HepG2 (cell line): Measurements from ENCODE around the gene TEDC1. TPM values are rescaled to one million over a fixed set of nuclear protein-coding genes. Genes with fewer than 3 reads are reported as not detected.

Experiments used
- ARHGAP35 ChIP-seq: sonication (generic); formaldehyde crosslinking; IDR thresholded peaks from 2 replicates; pipeline ENCODE4 v1.9.0; 2022; ENCODE audit warnings: mild to moderate bottlenecking, inconsistent platforms, moderate library complexity, missing genetic modification reagents, borderline replicate concordance
- GABPB1 ChIP-seq: IDR thresholded peaks from 2 replicates; pipeline ENCODE4 v1.6.1; 2016; ENCODE audit warnings: mild to moderate bottlenecking, missing genetic modification reagents, moderate library complexity, missing compliant biosample characterization
- MXI1 ChIP-seq: IDR thresholded peaks from 3 replicates; pipeline ENCODE4 v1.6.1; 2012; ENCODE audit warnings: low read depth, low read length, inconsistent platforms, borderline replicate concordance
- POLR2G ChIP-seq: fragments of 200-400 bp; formaldehyde crosslinking; IDR thresholded peaks from 2 replicates; pipeline ENCODE4 v1.6.1; 2018; ENCODE audit warnings: mild to moderate bottlenecking, low read depth, low read length, moderate library complexity
- RFX3 ChIP-seq: IDR thresholded peaks from 2 replicates; pipeline ENCODE4 v1.6.1; 2016; ENCODE audit warnings: missing biosample characterization, missing genetic modification reagents
- SALL1 ChIP-seq: sonication (generic); formaldehyde crosslinking; IDR thresholded peaks from 2 replicates; pipeline ENCODE4 v1.8.0; 2022; ENCODE audit warnings: mild to moderate bottlenecking, missing genetic modification reagents
- SP5 ChIP-seq: IDR thresholded peaks from 2 replicates; pipeline ENCODE4 v1.6.1; 2016; ENCODE audit warnings: low read depth, borderline replicate concordance
- SRSF1 ChIP-seq: fragments of 200-400 bp; formaldehyde crosslinking; optimal IDR thresholded peaks from 2 replicates; pipeline ENCODE3; 2017; ENCODE audit warnings: mild to moderate bottlenecking, low read depth, low read length, moderate library complexity
- ZBTB3 ChIP-seq: sonication (generic); formaldehyde crosslinking; IDR thresholded peaks from 2 replicates; pipeline ENCODE4 v1.4.0; 2020; ENCODE audit warnings: low read depth, mild to moderate bottlenecking, moderate library complexity, missing genetic modification reagents, borderline replicate concordance
- ZMAT3 ChIP-seq: sonication (generic); formaldehyde crosslinking; conservative IDR thresholded peaks from 2 replicates; pipeline ENCODE4 v1.7.0; 2021; ENCODE audit warnings: missing genetic modification reagents
- ZNF234 ChIP-seq: sonication (generic); formaldehyde crosslinking; conservative IDR thresholded peaks from 2 replicates; pipeline ENCODE4 v1.5.1; 2020; ENCODE audit warnings: mild to moderate bottlenecking, missing genetic modification reagents
- ZNF235 ChIP-seq: sonication (generic); formaldehyde crosslinking; IDR thresholded peaks from 2 replicates; pipeline ENCODE4 v1.8.1; 2023; ENCODE audit warnings: mild to moderate bottlenecking, missing genetic modification reagents, borderline replicate concordance
- ZNF558 ChIP-seq: sonication (generic); formaldehyde crosslinking; IDR thresholded peaks from 2 replicates; pipeline ENCODE4 v1.9.0; 2022; ENCODE audit warnings: mild to moderate bottlenecking, missing genetic modification reagents, borderline replicate concordance
- ZNF572 ChIP-seq: sonication (generic); formaldehyde crosslinking; IDR thresholded peaks from 2 replicates; pipeline ENCODE4 v1.5.1; 2020; ENCODE audit warnings: mild to moderate bottlenecking, missing genetic modification reagents
- ZNF619 ChIP-seq: sonication (generic); formaldehyde crosslinking; IDR thresholded peaks from 2 replicates; pipeline ENCODE4 v1.4.0; 2020; ENCODE audit warnings: mild to moderate bottlenecking, missing genetic modification reagents
- ZNF780A ChIP-seq: sonication (generic); formaldehyde crosslinking; IDR thresholded peaks from 2 replicates; pipeline ENCODE4 v1.8.0; 2022; ENCODE audit warnings: mild to moderate bottlenecking, missing genetic modification reagents, moderate library complexity
- polyA plus RNA-seq, 8 experiments: library from polyadenylated mRNA; depleted of rRNA in 3 of 8; stranded (reverse) in 7 of 8; unstranded in 1 of 8; fragments of >200 nt; fragmentation: Illumina TruSeq in 4 of 8; extraction: Trizol in 4 of 8; gene quantifications; 2 replicates each; pipeline versions ENCODE4 v1.2.1 to v1.2.3, GENCODE V29; 2011 to 2016; ENCODE audit warnings: low read depth in 4 of 8, missing spikeins in 1 of 8, mixed read lengths in 1 of 8; ENCODE audit not compliant: insufficient read depth in 1 of 8
- total RNA-seq, 5 experiments: library from RNA; depleted of rRNA; stranded (reverse); fragments of >200 nt; fragmentation: Illumina TruSeq; extraction: Trizol; gene quantifications; 2 replicates each; pipeline ENCODE4 v1.2.3, GENCODE V29; 2016; ENCODE audit warnings: low read depth in 1 of 5
- TF ChIP-seq, protein P1 (sequence below): sonication (generic); formaldehyde crosslinking; IDR thresholded peaks from 2 replicates; pipeline ENCODE4 v1.4.0; 2020; ENCODE audit warnings: missing genetic modification reagents, borderline replicate concordance
- TF ChIP-seq, protein P2 (sequence below): sonication (generic); formaldehyde crosslinking; IDR thresholded peaks from 2 replicates; pipeline ENCODE4 v1.4.0; 2020; ENCODE audit warnings: missing genetic modification reagents
- TF ChIP-seq, protein P3 (sequence below): sonication (generic); formaldehyde crosslinking; IDR thresholded peaks from 2 replicates; pipeline ENCODE4 v1.5.1; 2020; ENCODE audit warnings: missing genetic modification reagents, mild to moderate bottlenecking, borderline replicate concordance

TEDC1 gene
- total and polyA plus RNA-seq, 2 of the 13 experiments (the other 11 are each of a cell fraction or from before 2014, with no cell fraction given) = 5.7 to 27.4 TPM

DNA sequence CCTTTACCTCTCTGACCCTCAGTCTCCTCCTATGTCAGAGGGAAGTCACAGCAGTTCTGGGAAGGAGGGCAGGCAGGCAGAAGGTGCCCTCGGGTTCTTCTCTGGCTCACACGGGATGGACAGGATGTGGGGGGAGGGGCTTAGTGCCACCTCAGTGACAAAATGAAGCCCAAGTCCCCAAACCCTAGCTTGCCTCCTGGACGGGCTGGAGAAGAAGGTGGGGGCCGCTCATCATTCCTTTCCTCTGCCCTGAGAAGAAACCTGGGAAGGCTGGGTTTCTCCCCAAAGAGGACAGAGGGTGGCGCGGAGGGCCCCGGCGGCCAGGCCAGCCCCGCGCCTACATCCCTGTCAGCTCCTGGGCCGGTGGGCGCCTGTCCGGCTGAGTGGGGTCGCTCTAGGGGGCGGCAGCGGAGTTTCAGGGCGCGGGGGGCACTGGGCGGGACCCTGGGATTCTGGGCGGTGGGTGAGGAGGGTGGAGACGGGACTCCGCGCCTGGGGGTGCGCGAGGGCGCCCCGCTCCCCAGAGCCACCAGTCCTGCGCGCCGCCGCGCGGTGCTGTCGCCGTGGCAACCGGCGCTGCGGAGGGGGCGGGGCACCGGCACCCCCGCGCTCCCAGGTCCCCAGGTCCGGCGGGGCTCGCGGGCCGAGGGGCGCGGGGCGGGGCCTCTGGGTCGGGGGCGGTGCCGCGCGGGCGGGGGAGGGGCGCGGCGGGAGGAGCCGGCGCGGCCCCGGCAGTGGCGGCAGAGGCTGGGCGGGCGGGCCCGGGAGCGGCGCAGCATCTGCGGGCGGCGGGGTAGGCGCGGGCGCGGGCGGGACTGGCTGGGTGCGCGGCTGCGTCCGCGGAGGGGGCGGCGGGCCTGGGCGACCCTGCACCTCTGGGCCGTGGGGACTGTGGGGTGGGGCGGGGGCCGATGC, 35.1 kb downstream of the TEDC1 start, which contains the start of gene TMEM121 (continued):
- TF ChIP-seq, protein P1, sequence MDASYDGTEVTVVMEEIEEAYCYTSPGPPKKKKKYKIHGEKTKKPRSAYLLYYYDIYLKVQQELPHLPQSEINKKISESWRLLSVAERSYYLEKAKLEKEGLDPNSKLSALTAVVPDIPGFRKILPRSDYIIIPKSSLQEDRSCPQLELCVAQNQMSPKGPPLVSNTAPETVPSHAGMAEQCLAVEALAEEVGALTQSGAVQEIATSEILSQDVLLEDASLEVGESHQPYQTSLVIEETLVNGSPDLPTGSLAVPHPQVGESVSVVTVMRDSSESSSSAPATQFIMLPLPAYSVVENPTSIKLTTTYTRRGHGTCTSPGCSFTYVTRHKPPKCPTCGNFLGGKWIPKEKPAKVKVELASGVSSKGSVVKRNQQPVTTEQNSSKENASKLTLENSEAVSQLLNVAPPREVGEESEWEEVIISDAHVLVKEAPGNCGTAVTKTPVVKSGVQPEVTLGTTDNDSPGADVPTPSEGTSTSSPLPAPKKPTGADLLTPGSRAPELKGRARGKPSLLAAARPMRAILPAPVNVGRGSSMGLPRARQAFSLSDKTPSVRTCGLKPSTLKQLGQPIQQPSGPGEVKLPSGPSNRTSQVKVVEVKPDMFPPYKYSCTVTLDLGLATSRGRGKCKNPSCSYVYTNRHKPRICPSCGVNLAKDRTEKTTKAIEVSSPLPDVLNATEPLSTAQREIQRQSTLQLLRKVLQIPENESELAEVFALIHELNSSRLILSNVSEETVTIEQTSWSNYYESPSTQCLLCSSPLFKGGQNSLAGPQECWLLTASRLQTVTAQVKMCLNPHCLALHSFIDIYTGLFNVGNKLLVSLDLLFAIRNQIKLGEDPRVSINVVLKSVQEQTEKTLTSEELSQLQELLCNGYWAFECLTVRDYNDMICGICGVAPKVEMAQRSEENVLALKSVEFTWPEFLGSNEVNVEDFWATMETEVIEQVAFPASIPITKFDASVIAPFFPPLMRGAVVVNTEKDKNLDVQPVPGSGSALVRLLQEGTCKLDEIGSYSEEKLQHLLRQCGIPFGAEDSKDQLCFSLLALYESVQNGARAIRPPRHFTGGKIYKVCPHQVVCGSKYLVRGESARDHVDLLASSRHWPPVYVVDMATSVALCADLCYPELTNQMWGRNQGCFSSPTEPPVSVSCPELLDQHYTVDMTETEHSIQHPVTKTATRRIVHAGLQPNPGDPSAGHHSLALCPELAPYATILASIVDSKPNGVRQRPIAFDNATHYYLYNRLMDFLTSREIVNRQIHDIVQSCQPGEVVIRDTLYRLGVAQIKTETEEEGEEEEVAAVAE (CRISPR knock-in tag) = no peak
- TF ChIP-seq SALL1 (CRISPR knock-in tag) = no peak
- peak; percentile 5; the same call in 1 of the 2 replicates for TF ChIP-seq GABPB1
- no peak for TF ChIP-seq ZNF235 (CRISPR knock-in tag)
- no peak for TF ChIP-seq ZNF780A
- TF ChIP-seq SRSF1 = no peak
- TF ChIP-seq ZNF558 (CRISPR knock-in tag) = no peak
- TF ChIP-seq, protein P2, sequence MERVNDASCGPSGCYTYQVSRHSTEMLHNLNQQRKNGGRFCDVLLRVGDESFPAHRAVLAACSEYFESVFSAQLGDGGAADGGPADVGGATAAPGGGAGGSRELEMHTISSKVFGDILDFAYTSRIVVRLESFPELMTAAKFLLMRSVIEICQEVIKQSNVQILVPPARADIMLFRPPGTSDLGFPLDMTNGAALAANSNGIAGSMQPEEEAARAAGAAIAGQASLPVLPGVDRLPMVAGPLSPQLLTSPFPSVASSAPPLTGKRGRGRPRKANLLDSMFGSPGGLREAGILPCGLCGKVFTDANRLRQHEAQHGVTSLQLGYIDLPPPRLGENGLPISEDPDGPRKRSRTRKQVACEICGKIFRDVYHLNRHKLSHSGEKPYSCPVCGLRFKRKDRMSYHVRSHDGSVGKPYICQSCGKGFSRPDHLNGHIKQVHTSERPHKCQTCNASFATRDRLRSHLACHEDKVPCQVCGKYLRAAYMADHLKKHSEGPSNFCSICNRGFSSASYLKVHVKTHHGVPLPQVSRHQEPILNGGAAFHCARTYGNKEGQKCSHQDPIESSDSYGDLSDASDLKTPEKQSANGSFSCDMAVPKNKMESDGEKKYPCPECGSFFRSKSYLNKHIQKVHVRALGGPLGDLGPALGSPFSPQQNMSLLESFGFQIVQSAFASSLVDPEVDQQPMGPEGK (CRISPR knock-in tag) = peak; percentile 26; the same call in 1 of the 2 replicates
- TF ChIP-seq SP5 (CRISPR knock-in tag) = 0 out of 2 replicates have a peak, but pooled peaks have one; percentile 27
- TF ChIP-seq ZNF619 = no peak
- TF ChIP-seq ZMAT3 (CRISPR knock-in tag) = no peak
- no peak for TF ChIP-seq ARHGAP35 (CRISPR knock-in tag)
- no peak for TF ChIP-seq ZNF234
- TF ChIP-seq ZNF572 = no peak
- no peak for TF ChIP-seq ZBTB3 (CRISPR knock-in tag)
- 0 out of 2 replicates have a peak, but pooled peaks have one; percentile 1 for TF ChIP-seq POLR2G
- 0 out of 2 replicates have a peak, but pooled peaks have one; percentile 31 for TF ChIP-seq RFX3 (CRISPR knock-in tag)
- TF ChIP-seq, protein P3, sequence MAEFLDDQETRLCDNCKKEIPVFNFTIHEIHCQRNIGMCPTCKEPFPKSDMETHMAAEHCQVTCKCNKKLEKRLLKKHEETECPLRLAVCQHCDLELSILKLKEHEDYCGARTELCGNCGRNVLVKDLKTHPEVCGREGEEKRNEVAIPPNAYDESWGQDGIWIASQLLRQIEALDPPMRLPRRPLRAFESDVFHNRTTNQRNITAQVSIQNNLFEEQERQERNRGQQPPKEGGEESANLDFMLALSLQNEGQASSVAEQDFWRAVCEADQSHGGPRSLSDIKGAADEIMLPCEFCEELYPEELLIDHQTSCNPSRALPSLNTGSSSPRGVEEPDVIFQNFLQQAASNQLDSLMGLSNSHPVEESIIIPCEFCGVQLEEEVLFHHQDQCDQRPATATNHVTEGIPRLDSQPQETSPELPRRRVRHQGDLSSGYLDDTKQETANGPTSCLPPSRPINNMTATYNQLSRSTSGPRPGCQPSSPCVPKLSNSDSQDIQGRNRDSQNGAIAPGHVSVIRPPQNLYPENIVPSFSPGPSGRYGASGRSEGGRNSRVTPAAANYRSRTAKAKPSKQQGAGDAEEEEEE (CRISPR knock-in tag) = no peak
- TF ChIP-seq MXI1 = peak; percentile 42; the same call in 1 of the 3 replicates
